A549 (cell line): ENCODE data around the gene NUDCD2.

Experiments used
- GATA3 ChIP-seq: IDR thresholded peaks from 2 replicates; pipeline ENCODE4 v1.6.1; 2012; ENCODE audit warnings: borderline replicate concordance
- SMC3 ChIP-seq: fragments of >200 bp; sonication (Bioruptor Twin); formaldehyde crosslinking; IDR thresholded peaks from 3 replicates; pipeline ENCODE4 v1.6.1; 2018; ENCODE audit warnings: inconsistent platforms

DNA sequence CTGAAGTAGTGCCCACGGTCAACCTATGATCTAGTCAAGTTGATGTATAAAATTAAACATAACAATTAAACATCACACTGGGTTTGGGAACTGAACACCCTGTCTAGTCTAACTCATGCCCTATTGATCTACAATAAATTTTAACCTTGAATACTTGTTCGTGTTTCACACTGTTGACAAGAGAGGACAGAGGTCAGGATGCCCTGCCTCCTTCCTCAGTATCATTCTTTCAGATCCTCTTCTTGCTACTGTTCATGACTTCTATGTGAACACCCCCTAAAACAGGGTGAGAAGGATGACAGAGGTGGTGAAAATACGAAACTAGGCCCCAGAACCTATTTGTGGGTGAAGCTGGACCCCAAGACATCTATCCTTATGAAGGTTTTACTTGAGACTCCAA is 37.4 kb upstream of the NUDCD2 start:
- no peak for TF ChIP-seq GATA3
- TF ChIP-seq SMC3 = no peak
